H1 (cell line): ENCODE data around the gene GLI1. TPM values are rescaled to one million over a fixed set of nuclear protein-coding genes. Genes with fewer than 3 reads are reported as not detected.

Experiments
- CTCF ChIA-PET: fragments of 300-600 bp; sonication (Branson Sonifier 250); formaldehyde crosslinking; loops from one replicate; lab custom pipeline; 2021; ENCODE audit not compliant: partially characterized antibody; lab: Charles Lee
- POLR2A ChIA-PET: fragments of 300-600 bp; sonication (Branson Sonifier 250); formaldehyde crosslinking; loops from one replicate; lab custom pipeline; 2021; ENCODE audit warnings: inconsistent platforms; ENCODE audit not compliant: partially characterized antibody; lab: Charles Lee
- DNase-seq, 2 experiments: peaks; one replicate each; pipeline versions ENCODE4 v3.0.0 to v3.0.0-alpha.2; 2010 to 2022; ENCODE audit warnings: low spot score in 2 of 2, low read depth in 1 of 2, mixed read lengths in 1 of 2
- FAIRE-seq: peaks from 2 replicates; lab custom pipeline; 2011; peaks lifted over from hg19 to GRCh38; lab: Jason Lieb, UNC
- H2AFZ ChIP-seq: 2 replicates; pipeline ENCODE4 v1.8.1; 2012; ENCODE audit warnings: low read length, inconsistent platforms
- H2AK5ac ChIP-seq: 2 replicates; pipeline ENCODE4 v1.6.1; 2013; ENCODE audit warnings: low read depth, low read length
- H2BK120ac ChIP-seq: replicated peaks from 2 replicates; pipeline ENCODE3; 2013; ENCODE audit warnings: low read depth, low read length, inconsistent platforms
- H2BK12ac ChIP-seq: 2 replicates; pipeline ENCODE4 v1.6.1; 2013; ENCODE audit warnings: low read depth, low read length
- H2BK15ac ChIP-seq: 2 replicates; pipeline ENCODE4 v1.6.1; 2013; ENCODE audit warnings: low read length
- H2BK20ac ChIP-seq: 2 replicates; pipeline ENCODE4 v1.6.1; 2013; ENCODE audit warnings: low read length
- H2BK5ac ChIP-seq: 2 replicates; pipeline ENCODE4 v1.6.1; 2013; ENCODE audit warnings: low read depth, low read length
- H3K14ac ChIP-seq: 2 replicates; pipeline ENCODE4 v1.6.1; 2013; ENCODE audit warnings: inconsistent platforms; ENCODE audit not compliant: insufficient read length
- H3K18ac ChIP-seq: 2 replicates; pipeline ENCODE4 v1.6.1; 2013; ENCODE audit warnings: low read length; ENCODE audit errors: extremely low read depth
- H3K23ac ChIP-seq: 2 replicates; pipeline ENCODE4 v1.6.1; 2013; ENCODE audit warnings: inconsistent platforms; ENCODE audit not compliant: insufficient read length
- H3K23me2 ChIP-seq: 2 replicates; pipeline ENCODE4 v1.6.1; 2013; ENCODE audit warnings: low read depth, low read length
- H3K27ac ChIP-seq: 2 replicates; pipeline ENCODE4 v1.6.1; 2011; ENCODE audit warnings: low read depth, low read length, inconsistent platforms
- H3K27me3 ChIP-seq, 4 experiments: replicated peaks in 1 of 4; 1 replicate in 1 of 4; 2 replicates in 3 of 4; pipeline versions ENCODE4 v1.6.1 to v1.8.1; 2011 to 2013; ENCODE audit warnings: low read length in 3 of 4, mild to moderate bottlenecking in 3 of 4, inconsistent platforms in 2 of 4, mixed read lengths in 2 of 4, moderate library complexity in 1 of 4; ENCODE audit not compliant: control insufficient read depth in 3 of 4, insufficient read depth in 3 of 4; ENCODE audit errors: extremely low read depth in 1 of 4
- H3K36me3 ChIP-seq, 4 experiments: 2 replicates each; pipeline versions ENCODE4 v1.6.1 to v1.8.1; 2011 to 2013; ENCODE audit warnings: mild to moderate bottlenecking in 4 of 4, low read length in 3 of 4, moderate library complexity in 2 of 4, control low read depth in 1 of 4, inconsistent platforms in 1 of 4; ENCODE audit not compliant: insufficient read depth in 4 of 4, control insufficient read depth in 2 of 4
- H3K4ac ChIP-seq: replicated peaks from 2 replicates; pipeline ENCODE3; 2013; ENCODE audit warnings: low read length, low read depth, mixed read lengths, inconsistent platforms; ENCODE audit not compliant: insufficient read length
- H3K4me1 ChIP-seq, 4 experiments: replicated peaks in 1 of 4; 1 replicate in 1 of 4; 2 replicates in 3 of 4; pipeline versions ENCODE4 v1.6.1 to v1.8.1; 2011 to 2013; ENCODE audit warnings: low read length in 3 of 4, inconsistent platforms in 2 of 4, mixed read lengths in 1 of 4; ENCODE audit not compliant: insufficient read depth in 4 of 4, control insufficient read depth in 3 of 4
- H3K4me2 ChIP-seq, 2 experiments: 2 replicates each; pipeline versions ENCODE4 v1.6.1 to v1.8.1; 2011 to 2013; ENCODE audit warnings: low read depth in 2 of 2, low read length in 2 of 2, control low read depth in 1 of 2, inconsistent platforms in 1 of 2, mild to moderate bottlenecking in 1 of 2; ENCODE audit not compliant: insufficient read depth in 1 of 2
- H3K4me3 ChIP-seq, 4 experiments: fragments of 200-600, 300-600 bp in 1 of 4; sonication (generic), shearing (Covaris generic), sonication (Bioruptor Twin) in 1 of 4; 2 replicates each; pipeline versions ENCODE4 v1.5.1 to v1.8.1; 2011 to 2016; ENCODE audit warnings: low read length in 4 of 4, low read depth in 3 of 4, control low read depth in 2 of 4, inconsistent platforms in 2 of 4, mild to moderate bottlenecking in 2 of 4, mixed read lengths in 1 of 4, moderate library complexity in 1 of 4; ENCODE audit not compliant: insufficient read depth in 2 of 4; ENCODE audit errors: extremely low read depth in 1 of 4
- H3K56ac ChIP-seq: replicated peaks from 2 replicates; pipeline ENCODE3; 2013; ENCODE audit warnings: low read depth, mild to moderate bottlenecking, mixed read lengths, low read length, inconsistent platforms; ENCODE audit not compliant: insufficient read length
- H3K79me1 ChIP-seq: 2 replicates; pipeline ENCODE4 v1.6.1; 2013; ENCODE audit warnings: low read depth, low read length, control low read depth
- H3K79me2 ChIP-seq, 2 experiments: 2 replicates each; pipeline versions ENCODE4 v1.6.1 to v1.8.1; 2012 to 2013; ENCODE audit warnings: low read length in 2 of 2, mild to moderate bottlenecking in 2 of 2, inconsistent platforms in 1 of 2; ENCODE audit not compliant: insufficient read depth in 2 of 2, control insufficient read depth in 1 of 2
- H3K9ac ChIP-seq, 4 experiments: replicated peaks in 1 of 4; 1 replicate in 1 of 4; 2 replicates in 3 of 4; pipeline versions ENCODE4 v1.6.1 to v1.8.1; 2011 to 2013; ENCODE audit warnings: low read depth in 3 of 4, low read length in 3 of 4, control low read depth in 2 of 4, mild to moderate bottlenecking in 2 of 4, moderate library complexity in 2 of 4, inconsistent platforms in 1 of 4; ENCODE audit errors: extremely low read depth in 1 of 4
- H3K9me3 ChIP-seq, 2 experiments: 2 replicates each; pipeline versions ENCODE4 v1.6.1 to v1.8.1; 2012 to 2013; ENCODE audit warnings: mild to moderate bottlenecking in 2 of 2, moderate library complexity in 2 of 2, control low read depth in 1 of 2, inconsistent platforms in 1 of 2, low read depth in 1 of 2, low read length in 1 of 2, mixed read lengths in 1 of 2; ENCODE audit not compliant: insufficient read depth in 2 of 2
- H4K20me1 ChIP-seq, 2 experiments: replicated peaks in 1 of 2; 2 replicates each; pipeline versions ENCODE3 to v1.8.1; 2011 to 2013; ENCODE audit warnings: inconsistent platforms in 2 of 2, low read length in 2 of 2, mild to moderate bottlenecking in 1 of 2; ENCODE audit not compliant: insufficient read depth in 2 of 2, control insufficient read depth in 1 of 2
- H4K5ac ChIP-seq: 2 replicates; pipeline ENCODE4 v1.6.1; 2013; ENCODE audit warnings: low read length, low read depth, mixed read lengths, inconsistent platforms; ENCODE audit not compliant: insufficient read length
- H4K8ac ChIP-seq: 2 replicates; pipeline ENCODE4 v1.8.0; 2013; ENCODE audit warnings: mild to moderate bottlenecking, moderate library complexity, low read length, inconsistent platforms; ENCODE audit not compliant: insufficient read depth; ENCODE audit errors: extremely low read depth
- H4K91ac ChIP-seq: replicated peaks from 2 replicates; pipeline ENCODE3; 2013; ENCODE audit warnings: low read length, mixed read lengths, inconsistent platforms; ENCODE audit not compliant: insufficient read length
- BACH1 ChIP-seq: IDR thresholded peaks from 2 replicates; pipeline ENCODE4 v1.6.1; 2012; ENCODE audit warnings: low read length, improper control_type of control experiment
- BRCA1 ChIP-seq: IDR thresholded peaks from 2 replicates; pipeline ENCODE4 v1.6.1; 2012; ENCODE audit warnings: low read depth, low read length, improper control_type of control experiment
- WGBS, 2 experiments: shearing (Covaris generic) in 1 of 2; methylation state at CpG; one replicate each; pipeline versions ENCODE4 v1.1.6 to v1.1.7; 2013 to 2015; ENCODE audit warnings: low lambda C conversion rate in 2 of 2, mixed read lengths in 2 of 2, inconsistent platforms in 1 of 2, low coverage in 1 of 2, missing lambda C conversion rate in 1 of 2; ENCODE audit not compliant: insufficient replicate concordance in 2 of 2, insufficient coverage in 1 of 2, insufficient read length in 1 of 2; ENCODE audit errors: extremely low coverage in 1 of 2, missing lambda C conversion rate in 1 of 2; 5-methylcytosine and 5-hydroxymethylcytosine counted together
- polyA plus RNA-seq, 7 experiments: library from polyadenylated mRNA; depleted of rRNA in 3 of 7; stranded (reverse) in 5 of 7; unstranded in 2 of 7; fragments of >200 nt in 5 of 7; fragments of 200-250 nt in 2 of 7; gene quantifications; 1 replicate in 5 of 7; 2 replicates in 1 of 7; 4 replicates in 1 of 7; pipeline versions ENCODE4 v1.2.1 to v1.2.3, GENCODE V29; 2011 to 2013; ENCODE audit warnings: missing spikeins in 2 of 7, mixed read lengths in 2 of 7
- total RNA-seq: library from RNA; stranded (reverse); fragmentation: NEBNext Ultra II Directional; extraction: Animal tissue kit (Norgen Biotek cat#: 25700); gene quantifications from 2 replicates; pipeline ENCODE4 v1.2.1, GENCODE V29; 2021

The GLI1 gene
- total and polyA plus RNA-seq, 2 of the 8 experiments (the other 6 are each of a cell fraction or from before 2014, with no cell fraction given), result 23.5 to 25.3 TPM

GRCh38 chr12:57456737-57457490 is 2.7 kb upstream of the GLI1 start:
- H3K27ac ChIP-seq, result no peak overlapping the region
- POLR2A ChIA-PET, result interaction anchor here (0.8 to 11.2 kb wide), 17 partner anchors 7 to 232 kb away, joined by 3 to 168 read pairs (median 25); partner anchors contain the start of genes INHBC, R3HDM2, SHMT2 and STAC3

More at GRCh38 chr12:57456737-57457490, 2.7 kb upstream of the GLI1 start:
- Histone ChIP-seq H3K4ac (no peak overlapping the region), H4K91ac (peak overlapping the region; percentile 59), H3K4me3 (peak overlapping the region in 2 of 4 experiments; percentile 57 to 91; a peak in 4 of 8 replicates), H2BK20ac (no peak overlapping the region), H3K79me1 (no peaks in the 10 kb centered on the region), H4K5ac (no peak overlapping the region), H3K4me1 (peaks cover 0 to 31% (median 20%) of the 10 kb centered on the region in 4 experiments; a peak in 6 of 7 replicates), H3K9ac (no peak overlapping the region; a peak in 2 of 7 replicates), H3K36me3 (peaks cover 0 to 4% (median 0%) of the 10 kb centered on the region in 4 experiments; a peak in 1 of 8 replicates), H3K56ac (no peak overlapping the region), H3K14ac (no peak overlapping the region), H2AFZ (no peak overlapping the region), H2BK12ac (peak overlapping the region; percentile 92), H4K8ac (no peak overlapping the region), H4K20me1 (no peaks in the 10 kb centered on the region), H2AK5ac (peak overlapping the region; percentile 91; the same call in 1 of the 2 replicates), H3K23me2 (peaks cover 14% of the 10 kb centered on the region), H2BK5ac (peak overlapping the region; percentile 81; the same call in 1 of the 2 replicates), H3K9me3 (no peaks in the 10 kb centered on the region), H3K23ac (no peak overlapping the region), H3K79me2 (peaks cover 0 to 16% of the 10 kb centered on the region in 2 experiments; a peak in 1 of 4 replicates), H2BK15ac (peak overlapping the region; percentile 96; the same call in 1 of the 2 replicates), H3K4me2 (peak overlapping the region; percentile 95), H3K18ac (peak overlapping the region; percentile 79), H3K27me3 (no peaks in the 10 kb centered on the region), H2BK120ac (peak overlapping the region; percentile 48)
- CTCF ChIA-PET, result interaction anchor here (1.0 to 18.5 kb wide), 22 partner anchors 7 to 231 kb away, joined by 3 to 478 read pairs (median 6); partner anchors contain the start of genes ARHGAP9, DDIT3, INHBC and MARS1
- FAIRE-seq (no peak), DNase-seq (no peak)
- no peak for TF ChIP-seq BRCA1
- TF ChIP-seq BACH1, result no peak
- 81% methylated on average over 6 of the region's 6 CpGs; no CpG with 5 or more reads in 1 of the 2 experiments for WGBS, 2 experiments
